G401.6 (cell line): Measurements from ENCODE around the gene NFIA.

ENCODE experiments used
- FAIRE-seq: peaks from 2 replicates; lab custom pipeline; 2012; peaks lifted over from hg19 to GRCh38; lab: Jason Lieb, UNC

The NFIA gene

GRCh38 chr1:61501971-61502916, 419.9 kb downstream of the NFIA start:
- FAIRE-seq: no peak

DNA sequence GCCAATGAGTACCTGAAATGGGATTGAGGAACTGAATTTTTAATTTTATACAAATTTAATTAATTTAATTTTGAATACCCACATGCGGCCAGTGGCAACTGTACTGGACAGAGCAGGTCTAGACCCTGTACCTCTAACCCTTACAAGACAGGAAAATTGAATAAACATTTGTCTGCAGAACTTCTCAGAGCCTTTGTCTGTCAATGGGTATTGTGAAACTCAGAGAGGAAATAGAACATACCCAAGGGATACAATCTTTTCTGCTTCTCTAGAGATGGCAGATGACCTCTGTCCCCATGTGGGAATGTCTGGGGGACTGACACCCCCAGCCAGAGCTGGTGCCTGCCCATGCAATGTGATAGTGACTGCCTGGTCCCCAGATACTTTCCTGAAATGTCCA, 421.9 kb downstream of the NFIA start:
- no peak for FAIRE-seq

- no peak for FAIRE-seq
Measured at GRCh38 chr1:61504852-61505390, 422.6 kb downstream of the NFIA start.

DNA sequence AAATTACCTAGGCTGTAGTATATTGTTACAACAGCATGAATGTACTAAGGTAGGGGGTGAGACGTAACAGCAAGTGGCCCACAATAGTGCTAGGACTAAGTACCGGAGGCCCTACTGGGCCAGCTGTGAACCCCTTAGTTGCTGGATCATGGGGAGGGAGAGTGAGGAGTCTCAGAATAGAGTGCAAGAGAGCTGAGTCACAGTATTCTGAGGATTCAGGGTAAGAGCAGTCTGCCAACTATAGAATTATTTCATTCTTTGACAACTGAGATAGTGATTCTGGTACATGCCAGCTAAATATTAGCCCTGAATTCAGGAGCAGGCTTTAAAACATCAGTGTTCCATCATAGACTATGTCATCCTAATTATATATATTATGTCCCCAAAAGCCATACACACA, 423.9 kb downstream of the NFIA start:
- FAIRE-seq: no peak

- FAIRE-seq: no peak
Measured at GRCh38 chr1:61506944-61507500, 424.7 kb downstream of the NFIA start.
